GM18519 (cell line): ENCODE measurements around the gene WWOX.
A peak's percentile ranks its signal among the peaks of the same experiment; 100 is the strongest.
"Not testable (repeated sequence)": the region's sequence is repeated elsewhere in the genome, so short reads cannot be mapped to it uniquely, and the experiment has no call there.

ENCODE experiments used
- ATAC-seq: cut with Tn5 transposase; IDR thresholded peaks from one replicate; pipeline ENCODE4 v1.9.1; 2021; ENCODE audit warnings: mild to moderate bottlenecking, moderate library complexity; ENCODE audit not compliant: unreplicated experiment, low FRiP score

Gene WWOX

DNA sequence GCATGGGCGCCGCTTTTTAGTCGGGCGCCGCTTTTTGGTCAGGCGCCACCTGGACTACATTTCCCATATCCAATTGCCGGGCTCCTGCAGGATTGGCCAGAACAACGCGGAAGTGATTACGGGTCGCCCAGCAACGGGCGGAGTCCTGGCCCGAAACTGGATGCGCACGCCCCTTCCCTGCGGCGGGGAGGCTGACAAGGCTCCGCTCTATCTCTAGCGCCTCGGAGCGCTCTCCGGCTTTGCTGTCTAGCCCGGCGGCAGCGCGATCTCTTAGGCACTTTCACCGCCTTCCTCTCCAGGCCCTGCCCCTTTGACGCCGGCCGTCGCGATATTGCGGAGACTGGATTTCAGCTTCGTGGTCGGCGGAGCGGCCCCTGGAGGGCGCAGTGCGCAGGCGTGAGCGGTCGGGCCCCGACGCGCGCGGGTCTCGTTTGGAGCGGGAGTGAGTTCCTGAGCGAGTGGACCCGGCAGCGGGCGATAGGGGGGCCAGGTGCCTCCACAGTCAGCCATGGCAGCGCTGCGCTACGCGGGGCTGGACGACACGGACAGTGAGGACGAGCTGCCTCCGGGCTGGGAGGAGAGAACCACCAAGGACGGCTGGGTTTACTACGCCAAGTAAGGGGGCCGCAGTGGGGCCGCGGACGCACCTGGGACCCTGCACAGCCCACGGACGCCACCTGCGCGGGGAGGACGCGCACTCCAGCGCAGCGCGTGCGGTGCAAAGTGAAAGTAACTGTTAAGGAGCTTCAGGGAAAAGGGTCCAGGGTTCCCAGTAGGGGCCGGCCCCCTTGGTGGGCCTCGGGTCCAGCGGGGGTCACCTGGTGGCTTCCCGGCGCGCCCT is at the start of gene WWOX:
WWOX (plus strand) TSS at position 384 of the 841 bp plus-strand sequence.
- ATAC-seq: peak; percentile 95

GRCh38 chr16:78050734-78051400 is 48.6 kb upstream of the WWOX start:
- ATAC-seq: no peak

DNA sequence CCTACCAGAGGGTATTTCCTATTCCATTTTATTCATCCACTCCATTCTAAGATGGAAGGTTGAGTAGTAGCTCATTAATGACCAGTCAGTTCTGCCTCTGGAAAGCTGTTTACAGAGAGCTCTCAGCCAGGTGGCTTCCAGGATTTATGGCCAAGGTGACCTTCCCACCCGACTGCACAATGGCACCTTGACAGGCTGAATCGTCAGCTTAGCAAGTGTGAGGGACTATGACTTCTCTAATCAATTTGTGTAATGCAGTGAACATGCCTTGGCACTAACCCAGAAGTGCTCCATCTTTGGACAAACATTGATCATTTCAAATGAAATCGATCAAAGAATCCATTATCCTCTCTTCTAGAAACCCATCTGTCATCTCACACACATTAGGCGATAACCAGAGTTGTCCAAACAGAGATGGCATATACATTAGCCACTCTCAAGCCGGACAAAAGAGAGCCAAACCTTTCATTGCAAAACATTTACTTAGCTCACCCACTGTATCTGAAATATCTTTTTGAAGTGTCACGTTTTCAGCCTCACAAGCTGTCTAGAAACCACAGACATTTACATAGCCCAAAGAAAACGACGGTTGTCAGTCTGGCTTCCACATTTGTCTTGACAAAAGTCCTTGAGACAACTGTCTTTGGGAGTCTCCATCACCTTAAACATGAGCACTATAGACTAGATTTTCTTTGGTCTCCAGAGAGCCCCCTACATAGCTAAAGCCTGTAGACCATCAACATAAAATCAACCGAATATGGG is 41.5 kb upstream of the WWOX start:
- no peak for ATAC-seq

GRCh38 chr16:78059806-78060205 is 39.6 kb upstream of the WWOX start:
- not testable (repeated sequence) for ATAC-seq

DNA sequence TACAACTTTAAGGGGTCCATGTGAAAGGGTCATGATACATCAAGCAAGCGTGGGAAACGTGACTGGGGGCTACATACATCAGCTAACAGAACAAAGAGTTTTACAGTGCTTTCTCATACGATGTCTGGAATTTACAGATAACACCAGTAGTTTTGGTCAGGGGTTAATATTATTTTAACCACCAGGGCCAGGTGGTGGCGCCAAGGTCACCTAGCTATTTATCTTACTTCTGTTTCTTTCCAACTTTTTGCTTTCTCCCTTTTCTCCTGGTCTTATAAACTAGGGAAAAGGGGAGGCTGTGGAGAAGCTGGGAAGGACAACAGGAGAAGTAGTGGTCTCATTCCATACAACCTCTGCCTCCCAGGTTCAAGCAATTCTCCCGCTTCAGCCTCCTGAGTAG is 39.2 kb upstream of the WWOX start:
- ATAC-seq: no peak

GRCh38 chr16:78060809-78061208 is 38.6 kb upstream of the WWOX start:
- ATAC-seq: no peak

- no peak for ATAC-seq
Measured at GRCh38 chr16:78065319-78065718, 34.1 kb upstream of the WWOX start.

DNA sequence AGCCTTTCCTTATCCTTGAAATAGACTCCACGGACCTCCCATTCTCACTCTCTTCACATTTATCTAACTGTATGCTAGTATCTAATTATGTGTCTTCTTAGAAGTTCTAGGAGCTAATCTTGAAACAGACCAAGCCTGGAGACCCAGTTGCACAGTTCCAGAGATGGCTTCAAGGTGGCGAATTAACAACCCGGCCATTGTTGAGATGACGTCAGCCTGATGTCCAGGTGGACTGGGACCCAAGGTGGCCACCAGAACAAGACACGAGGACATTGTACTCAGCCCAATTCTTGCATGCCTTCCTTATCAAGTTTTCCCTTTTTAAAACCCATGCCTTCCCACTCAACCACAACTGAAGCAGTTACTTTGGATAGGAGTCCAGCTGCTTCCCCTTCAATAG is 29.5 kb upstream of the WWOX start:
- ATAC-seq: no peak

DNA sequence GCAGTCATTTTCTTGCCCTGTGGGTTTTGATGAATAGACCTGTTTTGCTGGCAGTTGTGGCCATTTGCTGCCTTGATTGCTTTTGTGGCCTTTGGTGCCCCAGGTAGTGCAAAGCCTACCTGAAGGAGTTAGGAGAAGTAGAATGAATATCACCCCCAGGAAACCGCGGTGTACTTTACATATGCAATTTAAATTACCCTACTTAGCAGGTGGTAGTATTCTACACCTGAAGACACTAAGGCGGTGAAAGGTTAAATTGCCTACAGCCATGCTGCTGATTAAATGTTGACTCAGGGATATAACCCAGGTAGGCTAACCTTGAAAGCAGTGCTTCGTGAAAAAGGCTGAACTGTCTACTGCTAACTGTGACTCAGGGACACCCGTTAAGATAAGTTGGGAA is 27.2 kb upstream of the WWOX start:
- no peak for ATAC-seq

DNA sequence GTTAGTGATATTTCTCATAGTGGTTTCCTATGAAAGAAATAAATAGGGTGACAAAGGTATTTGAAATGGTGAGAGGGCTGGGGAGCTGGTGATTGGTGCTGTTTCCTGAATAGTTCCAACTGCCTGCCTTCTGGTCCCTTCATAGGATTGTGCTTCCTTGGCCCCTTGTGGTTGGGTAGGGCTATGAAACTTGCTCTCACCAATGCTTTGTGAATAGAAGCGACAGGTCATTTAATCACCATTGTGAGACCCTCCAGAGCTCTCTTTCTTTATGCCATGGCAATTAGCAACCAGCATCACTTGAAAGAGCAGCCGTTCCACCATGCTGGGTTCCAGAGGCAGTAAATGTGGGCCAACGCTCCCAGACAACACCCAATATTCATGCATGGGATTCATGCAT is 23.7 kb upstream of the WWOX start:
- ATAC-seq: no peak

GRCh38 chr16:78081341-78081740 is 18.1 kb upstream of the WWOX start:
- no peak for ATAC-seq

- ATAC-seq: no peak
Measured at GRCh38 chr16:78091419-78091818, 8.0 kb upstream of the WWOX start.

DNA sequence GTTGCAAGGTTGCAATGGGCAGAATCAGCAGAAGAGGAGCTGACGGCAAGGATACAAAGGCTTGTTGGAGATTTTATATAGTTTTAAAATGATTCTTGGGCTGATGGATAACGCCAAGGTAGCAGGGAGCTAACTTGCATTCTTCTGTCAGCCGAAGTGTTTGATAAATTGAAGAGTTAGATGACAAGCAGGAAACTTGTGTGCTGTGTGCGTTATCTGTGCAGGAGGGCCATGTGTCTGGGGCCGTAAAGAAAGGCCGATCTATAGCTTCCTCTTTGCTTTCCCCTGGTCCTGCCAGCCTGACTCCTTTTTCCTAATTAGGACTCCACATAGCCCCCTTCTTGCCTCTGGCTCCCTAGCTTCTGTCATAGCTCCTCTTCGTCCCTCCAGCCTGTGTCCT is 6.7 kb upstream of the WWOX start:
- no peak for ATAC-seq

DNA sequence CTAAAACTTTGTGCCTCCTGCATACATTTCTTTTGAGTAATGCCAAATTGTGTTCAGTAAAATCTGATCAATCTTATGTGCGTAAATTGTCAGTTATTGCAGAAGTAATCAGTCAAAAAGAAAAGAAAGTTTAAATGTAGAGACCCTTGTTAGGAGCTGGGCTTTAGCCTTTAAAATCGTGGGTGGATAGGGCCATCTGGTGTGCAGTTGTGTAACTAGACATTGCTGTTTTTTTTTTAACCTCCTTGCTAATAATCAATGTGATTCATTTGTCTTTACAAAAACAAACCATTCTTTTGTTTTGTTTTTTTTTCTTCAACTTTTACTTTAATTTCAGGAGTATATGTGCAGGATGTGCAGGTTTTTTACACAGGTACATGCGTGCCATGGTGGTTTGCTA is 5.3 kb upstream of the WWOX start:
- ATAC-seq: no peak

GRCh38 chr16:78094998-78095397 is 4.5 kb upstream of the WWOX start:
- no peak for ATAC-seq

DNA sequence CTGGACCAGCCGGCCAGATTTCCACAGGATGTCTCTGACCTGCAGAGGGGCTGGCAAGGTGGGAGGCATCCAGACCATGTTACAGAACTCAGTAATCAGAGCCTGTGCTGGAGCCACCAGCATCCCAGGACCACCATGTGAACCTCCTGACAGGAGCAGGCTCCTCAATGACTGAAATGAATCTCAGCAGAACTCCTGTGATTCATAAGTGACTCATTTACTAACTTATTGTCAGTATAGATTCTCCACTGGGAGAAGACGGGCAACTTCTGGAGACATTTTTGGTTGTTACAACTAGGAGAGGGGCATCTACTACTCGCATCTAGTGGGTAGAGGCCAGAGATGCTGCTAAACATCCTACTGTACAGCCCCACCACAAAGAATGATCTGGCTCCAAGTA is 3.1 kb upstream of the WWOX start:
- ATAC-seq: no peak

DNA sequence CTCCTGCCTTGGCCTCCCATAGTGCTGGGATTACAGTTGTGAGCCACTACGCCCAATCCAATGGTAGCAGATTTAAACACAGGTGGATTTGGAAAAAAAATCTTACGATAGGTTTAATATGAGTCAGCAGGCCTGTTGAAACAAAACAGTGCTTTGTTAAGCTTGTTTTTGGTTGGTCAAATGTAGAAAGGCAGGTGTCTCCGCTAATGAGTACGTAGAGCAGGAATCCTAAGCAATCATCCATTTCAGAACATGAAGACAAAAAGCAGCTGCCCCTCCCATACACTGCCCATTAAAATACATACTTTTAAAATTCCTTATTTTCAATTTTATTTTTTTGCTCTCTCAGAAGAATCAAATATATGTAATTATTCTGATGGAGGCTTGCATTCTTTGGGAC is 1.9 kb upstream of the WWOX start:
- no peak for ATAC-seq

- ATAC-seq: peak; percentile 22
Measured at GRCh38 chr16:78098087-78098486, 1.4 kb upstream of the WWOX start.

DNA sequence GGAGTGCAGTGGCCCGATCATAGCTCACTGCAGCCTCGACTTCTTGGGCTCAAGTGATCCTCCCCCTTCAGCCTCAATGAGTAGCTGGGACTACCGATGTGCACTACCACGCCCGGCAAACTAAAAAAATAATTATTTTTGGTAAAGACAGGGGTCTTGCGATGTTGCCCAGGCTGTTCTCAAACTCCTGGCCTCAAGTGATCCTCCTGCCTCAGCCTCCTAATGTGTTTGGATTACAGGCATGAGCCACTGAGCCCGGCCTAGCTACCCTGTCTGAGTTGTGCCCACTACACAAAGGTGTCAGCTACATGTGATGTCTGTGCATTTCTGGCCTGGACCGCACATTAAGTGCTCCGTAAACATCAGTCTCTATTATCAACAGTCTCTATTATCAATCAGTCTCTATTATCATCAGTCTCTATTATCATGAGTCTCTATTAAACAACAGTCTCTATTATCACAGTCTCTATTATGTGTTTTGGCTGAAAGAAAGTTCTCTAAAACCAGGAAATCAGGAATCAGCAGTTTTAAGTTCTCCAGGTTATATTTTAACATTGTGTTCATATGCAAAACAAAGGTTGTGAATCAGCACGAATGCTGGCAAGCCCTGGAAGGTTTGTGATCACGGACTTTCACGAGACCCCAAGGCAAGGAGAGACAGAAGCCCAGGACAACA is 721 bp upstream of the WWOX start:
- no peak for ATAC-seq

GRCh38 chr16:78100112-78100467 is 636 bp downstream of the WWOX start:
- ATAC-seq: peak; percentile 15

DNA sequence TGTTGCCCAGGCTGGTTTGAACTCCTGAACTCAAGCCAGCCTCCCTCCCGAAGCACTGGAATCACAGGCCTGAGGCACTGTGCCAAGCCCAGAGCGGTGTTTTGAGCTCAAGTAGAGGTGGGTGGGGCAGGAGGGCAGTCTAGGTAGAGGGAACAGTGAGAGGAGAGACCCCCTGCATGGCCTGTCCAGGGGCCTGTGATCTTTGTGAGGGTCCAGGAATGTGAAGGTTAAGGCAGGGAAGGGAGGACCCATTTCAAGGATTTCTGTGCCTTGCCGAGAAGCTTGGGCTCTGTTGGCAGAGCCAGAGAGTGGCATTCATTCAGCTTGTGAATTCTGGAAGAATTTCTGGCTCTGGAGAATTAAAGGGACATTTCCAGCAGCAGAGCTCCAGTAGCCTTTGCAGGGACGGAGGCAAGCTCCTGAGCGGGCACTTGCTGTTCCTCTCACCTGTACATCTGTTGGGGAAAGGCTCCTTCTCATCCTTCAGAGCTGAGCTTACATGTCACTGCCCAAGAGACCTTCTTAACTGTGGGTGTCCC is 2.7 kb downstream of the WWOX start:
- ATAC-seq: no peak
